OCI-LY7 (cell line): ENCODE measurements around the gene PRDM5.

Experiments
- CTCF ChIP-seq: fragments of 200-600 bp; sonication (generic); conservative IDR thresholded peaks from 2 replicates; pipeline ENCODE4 v1.5.1; 2014; ENCODE audit warnings: mild to moderate bottlenecking, antibody characterized with exemption, low read length, moderate library complexity, mixed read lengths
- EZH2phosphoT487 ChIP-seq: fragments of 200-600 bp; sonication (generic); IDR thresholded peaks from 2 replicates; pipeline ENCODE4 v1.6.1; 2018; ENCODE audit warnings: low read depth, borderline replicate concordance, mild to moderate bottlenecking, mixed run types, antibody characterized with exemption, low read length, moderate library complexity, mixed read lengths

DNA sequence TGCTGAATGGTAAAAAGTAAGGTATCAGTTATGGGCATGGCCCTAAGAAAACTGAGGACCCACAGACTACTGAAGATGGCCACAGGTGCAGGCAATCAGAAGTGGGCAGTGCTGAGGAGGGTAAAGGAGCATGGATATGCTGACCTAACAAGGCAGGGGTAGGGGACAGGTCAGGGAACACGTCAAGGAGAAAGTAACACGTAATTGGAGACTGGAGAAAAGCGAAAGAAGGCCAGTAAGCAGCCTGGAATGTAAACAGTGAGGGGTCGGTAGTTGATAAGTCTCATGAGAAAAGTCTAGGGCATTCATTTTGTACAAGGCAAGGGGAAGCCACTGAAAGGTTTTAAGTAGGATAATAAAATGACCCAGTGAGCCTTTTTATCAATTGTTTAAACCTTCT lies 153.3 kb downstream of the PRDM5 start:
- TF ChIP-seq CTCF (no peak), EZH2phosphoT487 (no peak)
